ENCODE data around the gene ZFAND3. TPM values are rescaled to one million over a fixed set of nuclear protein-coding genes. Genes with fewer than 3 reads are reported as not detected.
"Not testable (repeated sequence)": the region's sequence is repeated elsewhere in the genome, so short reads cannot be mapped to it uniquely, and the experiment has no call there.

The ZFAND3 gene
- total and polyA plus RNA-seq, 2 of the 4 experiments (the other 2 are of a cell fraction) = 10.9 to 26.7 TPM

DNA sequence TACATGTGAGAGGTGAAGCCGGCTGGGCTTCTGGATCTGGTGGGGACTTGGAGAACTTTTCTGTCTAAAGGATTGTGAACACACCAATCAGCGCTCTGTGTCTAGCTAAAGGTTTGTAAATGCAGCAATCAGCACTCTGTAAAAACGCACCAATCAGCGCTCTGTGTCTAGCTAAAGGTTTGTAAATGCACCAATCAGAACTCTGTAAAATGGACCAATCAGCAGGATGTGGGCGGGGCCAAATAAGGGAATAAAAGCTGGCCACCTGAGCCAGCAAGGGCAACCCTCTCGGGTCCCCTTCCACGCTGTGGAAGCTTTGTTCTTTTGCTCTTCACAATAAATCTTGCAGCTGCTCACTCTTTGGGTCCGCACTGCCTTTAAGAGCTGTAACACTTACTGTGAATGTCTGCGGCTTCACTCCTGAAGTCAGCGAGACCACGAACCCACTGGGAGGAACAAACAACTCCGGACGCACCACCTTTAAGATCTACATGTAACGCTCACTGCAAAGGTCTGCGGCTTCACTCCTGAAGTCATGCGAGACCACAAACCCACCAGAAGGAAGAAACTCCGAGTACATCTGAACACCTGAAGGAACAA, 143.1 kb downstream of the ZFAND3 start:
- H2BK15ac ChIP-seq (ENCODE audit: low read depth, low read length); H3K56ac ChIP-seq (ENCODE audit: extremely low read depth, insufficient read depth, low read length); H2AFZ ChIP-seq (replicated peaks; ENCODE audit: low read length, poor library complexity); H2AK9ac ChIP-seq (replicated peaks; ENCODE audit: low read depth, low read length, poor library complexity); CTCF ChIA-PET; H4K91ac ChIP-seq (ENCODE audit: insufficient read depth, low read depth, low read length); H2BK5ac ChIP-seq (ENCODE audit: low read depth, low read length, poor library complexity, severe bottlenecking); H3K23ac ChIP-seq (ENCODE audit: low read depth, low read length); H3K4me1 ChIP-seq (ENCODE audit: control insufficient read depth, insufficient read depth, low read length); H3K18ac ChIP-seq (ENCODE audit: low read depth, low read length); dilution Hi-C loops (cut with HindIII; ENCODE audit: low sequenced_read_pairs, unreplicated experiment); ATAC-seq (ENCODE audit: low read depth); intact Hi-C loops (cut with micrococcal nuclease); H3K4me3 ChIP-seq (ENCODE audit: insufficient read depth, low read depth, low read length); H3K4ac ChIP-seq (ENCODE audit: low read depth, low read length); H3K9me3 ChIP-seq (ENCODE audit: control insufficient read depth, insufficient read depth, low read length); H2BK20ac ChIP-seq (ENCODE audit: low read depth, low read length); H4K8ac ChIP-seq (ENCODE audit: low read depth in 2 of 2, low read length in 2 of 2); BruUV-seq (replicated peaks); POLR2A ChIA-PET (ENCODE audit: unreplicated experiment); H3K27ac ChIP-seq (ENCODE audit: insufficient read depth, low read length); H3K36me3 ChIP-seq (ENCODE audit: control insufficient read depth, insufficient read depth, low read length); DNase-seq; H2AK5ac ChIP-seq (ENCODE audit: low read depth, low read length); H3K9ac ChIP-seq (ENCODE audit: low read depth, low read length); H3K14ac ChIP-seq (replicated peaks; ENCODE audit: low read depth, low read length); H2BK120ac ChIP-seq (ENCODE audit: low read depth, low read length); H3K4me2 ChIP-seq (ENCODE audit: low read depth, low read length); H4K5ac ChIP-seq (ENCODE audit: low read depth, low read length); in situ Hi-C loops (cut with MboI; ENCODE audit: low sequenced_read_pairs); H3K27me3 ChIP-seq (ENCODE audit: control insufficient read depth, insufficient read depth, low read length): not testable (repeated sequence)
- 100% methylated on average over 13 of the region's 17 CpGs; no CpG with 5 or more reads in 1 of the 2 experiments for WGBS, 2 experiments (ENCODE audit: extremely low coverage in 2 of 2, insufficient read length in 1 of 2)
- Histone ChIP-seq H3K79me1 (ENCODE audit: low read depth in 1 of 2, low read length in 2 of 2) (peaks cover 44 to 73% of the 10 kb centered on the region in 2 experiments), H3K9me1 (ENCODE audit: insufficient read depth, low read length) (peaks cover 16% of the 10 kb centered on the region), H4K20me1 (ENCODE audit: insufficient read depth, low read length) (peaks cover 71% of the 10 kb centered on the region)

All from IMR-90 (cell line).